GM12864 (cell line): ENCODE data around the gene ACP4.

Experiments used
- DNase-seq: peaks from one replicate; pipeline ENCODE4 v3.0.0-alpha.2; 2011; ENCODE audit warnings: low read depth
- H3K4me3 ChIP-seq: 2 replicates; pipeline ENCODE4 v1.5.1; 2011; ENCODE audit warnings: mild to moderate bottlenecking, low read depth, low read length, control low read depth
- TF ChIP-seq, protein P1 (sequence below): IDR thresholded peaks from 2 replicates; pipeline ENCODE4 v1.5.1; 2011; ENCODE audit warnings: low read depth, mild to moderate bottlenecking, moderate library complexity, low read length, control low read depth, inconsistent platforms; ENCODE audit errors: missing control alignments

Gene ACP4

DNA sequence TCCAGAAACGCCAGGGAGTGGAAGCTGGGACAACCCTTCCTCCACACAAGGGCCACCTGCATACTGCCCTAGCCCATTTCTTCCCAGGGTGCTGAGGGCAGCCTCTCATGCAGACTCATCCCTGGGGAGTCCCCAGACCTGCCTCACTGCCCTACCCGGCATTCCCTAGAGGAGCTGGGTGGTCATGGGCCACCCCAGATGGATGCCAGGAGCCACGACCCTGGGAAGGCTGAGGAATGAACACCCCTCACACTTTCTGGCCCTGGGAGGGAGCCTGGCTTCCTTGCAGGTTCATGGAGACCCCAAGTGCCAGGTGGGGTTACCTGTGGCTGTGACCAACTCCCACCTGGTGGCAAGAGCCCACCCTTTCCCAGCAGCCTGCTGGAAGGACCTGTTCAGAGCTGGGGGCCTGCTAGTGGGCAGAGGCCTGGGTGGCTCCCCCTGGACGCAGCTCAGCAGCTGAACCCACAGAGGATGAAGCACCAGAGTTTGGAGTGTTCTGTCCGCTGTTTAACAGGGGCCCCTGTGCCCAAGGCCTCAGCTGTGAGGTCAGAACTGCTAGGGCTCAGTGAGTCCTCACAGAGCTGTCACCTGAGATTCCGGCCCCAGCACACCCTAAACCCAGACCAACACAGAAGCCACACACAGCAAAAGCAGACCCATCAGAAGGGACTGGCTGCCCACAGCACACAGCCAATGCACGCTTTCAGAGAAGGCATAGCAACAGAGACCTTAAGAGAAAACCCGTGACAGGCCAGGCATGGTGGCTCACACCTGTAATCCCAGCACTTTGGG, 6.6 kb downstream of the ACP4 start:
- TF ChIP-seq, protein P1, sequence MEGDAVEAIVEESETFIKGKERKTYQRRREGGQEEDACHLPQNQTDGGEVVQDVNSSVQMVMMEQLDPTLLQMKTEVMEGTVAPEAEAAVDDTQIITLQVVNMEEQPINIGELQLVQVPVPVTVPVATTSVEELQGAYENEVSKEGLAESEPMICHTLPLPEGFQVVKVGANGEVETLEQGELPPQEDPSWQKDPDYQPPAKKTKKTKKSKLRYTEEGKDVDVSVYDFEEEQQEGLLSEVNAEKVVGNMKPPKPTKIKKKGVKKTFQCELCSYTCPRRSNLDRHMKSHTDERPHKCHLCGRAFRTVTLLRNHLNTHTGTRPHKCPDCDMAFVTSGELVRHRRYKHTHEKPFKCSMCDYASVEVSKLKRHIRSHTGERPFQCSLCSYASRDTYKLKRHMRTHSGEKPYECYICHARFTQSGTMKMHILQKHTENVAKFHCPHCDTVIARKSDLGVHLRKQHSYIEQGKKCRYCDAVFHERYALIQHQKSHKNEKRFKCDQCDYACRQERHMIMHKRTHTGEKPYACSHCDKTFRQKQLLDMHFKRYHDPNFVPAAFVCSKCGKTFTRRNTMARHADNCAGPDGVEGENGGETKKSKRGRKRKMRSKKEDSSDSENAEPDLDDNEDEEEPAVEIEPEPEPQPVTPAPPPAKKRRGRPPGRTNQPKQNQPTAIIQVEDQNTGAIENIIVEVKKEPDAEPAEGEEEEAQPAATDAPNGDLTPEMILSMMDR, result no peak
- no peak for DNase-seq
- no peak overlapping the region for H3K4me3 ChIP-seq

DNA sequence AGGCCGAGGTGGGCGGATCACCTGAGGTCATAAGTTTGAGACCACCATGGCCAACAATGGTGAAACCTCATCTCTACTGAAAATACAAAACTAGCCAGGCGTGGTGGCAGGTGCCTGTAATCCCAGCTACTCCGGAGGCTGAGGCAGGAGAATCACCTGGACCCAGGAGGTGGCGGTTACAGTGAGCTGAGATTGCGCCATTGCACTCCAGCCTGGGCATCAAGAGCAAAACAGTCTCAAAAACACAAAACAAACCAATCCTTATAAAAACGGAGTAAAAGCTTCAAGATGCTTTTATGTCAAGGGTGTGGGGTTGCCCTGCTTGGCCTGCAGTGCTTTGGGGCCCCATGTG, 7.2 kb downstream of the ACP4 start:
- TF ChIP-seq, protein P1, result no peak
- H3K4me3 ChIP-seq, result no peak overlapping the region
- DNase-seq, result no peak

DNA sequence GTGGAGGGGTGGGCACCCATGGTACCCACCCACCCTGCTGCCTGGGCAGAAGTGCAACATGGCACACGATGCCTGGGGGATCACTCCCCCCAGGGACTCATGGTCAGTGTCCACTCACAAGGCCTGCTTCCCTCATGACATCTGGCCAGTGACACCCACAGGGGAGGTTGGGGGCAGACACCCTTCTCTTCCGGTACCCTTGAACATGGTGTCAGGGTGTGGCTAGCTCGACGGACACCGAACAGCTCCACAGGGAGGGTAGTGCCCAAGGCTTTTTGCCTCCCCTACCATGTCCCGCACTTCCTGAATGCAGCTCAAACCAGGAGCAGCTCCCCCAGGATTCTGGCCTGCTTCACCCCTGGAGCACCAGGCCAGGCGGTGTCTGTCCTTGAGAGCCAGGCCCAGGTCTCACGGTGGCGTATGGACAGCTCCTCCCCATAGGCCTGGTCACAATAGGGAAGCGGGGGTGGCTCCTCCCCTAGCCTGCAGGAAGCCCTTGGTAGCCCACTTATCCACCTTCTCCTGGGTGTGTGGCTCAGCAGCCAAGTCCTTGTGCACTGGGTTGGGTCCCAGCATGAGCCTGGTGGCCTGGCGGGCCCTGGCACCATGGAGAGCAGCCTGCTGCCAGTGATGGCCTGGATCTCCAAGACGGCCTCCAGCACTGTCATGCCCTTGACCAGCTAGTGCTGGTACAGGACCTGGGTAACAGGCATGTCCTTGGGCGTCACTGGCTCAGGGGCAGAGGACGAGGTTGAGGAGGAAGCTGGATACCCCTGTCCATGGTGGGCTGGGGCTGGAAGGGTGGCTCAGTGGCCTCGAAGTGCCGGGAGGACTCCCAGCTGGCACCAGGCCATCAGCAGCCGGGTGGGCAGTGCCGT, 7.8 kb downstream of the ACP4 start:
- TF ChIP-seq, protein P1, result no peak
- DNase-seq, result no peak
- H3K4me3 ChIP-seq, result no peak overlapping the region

DNA sequence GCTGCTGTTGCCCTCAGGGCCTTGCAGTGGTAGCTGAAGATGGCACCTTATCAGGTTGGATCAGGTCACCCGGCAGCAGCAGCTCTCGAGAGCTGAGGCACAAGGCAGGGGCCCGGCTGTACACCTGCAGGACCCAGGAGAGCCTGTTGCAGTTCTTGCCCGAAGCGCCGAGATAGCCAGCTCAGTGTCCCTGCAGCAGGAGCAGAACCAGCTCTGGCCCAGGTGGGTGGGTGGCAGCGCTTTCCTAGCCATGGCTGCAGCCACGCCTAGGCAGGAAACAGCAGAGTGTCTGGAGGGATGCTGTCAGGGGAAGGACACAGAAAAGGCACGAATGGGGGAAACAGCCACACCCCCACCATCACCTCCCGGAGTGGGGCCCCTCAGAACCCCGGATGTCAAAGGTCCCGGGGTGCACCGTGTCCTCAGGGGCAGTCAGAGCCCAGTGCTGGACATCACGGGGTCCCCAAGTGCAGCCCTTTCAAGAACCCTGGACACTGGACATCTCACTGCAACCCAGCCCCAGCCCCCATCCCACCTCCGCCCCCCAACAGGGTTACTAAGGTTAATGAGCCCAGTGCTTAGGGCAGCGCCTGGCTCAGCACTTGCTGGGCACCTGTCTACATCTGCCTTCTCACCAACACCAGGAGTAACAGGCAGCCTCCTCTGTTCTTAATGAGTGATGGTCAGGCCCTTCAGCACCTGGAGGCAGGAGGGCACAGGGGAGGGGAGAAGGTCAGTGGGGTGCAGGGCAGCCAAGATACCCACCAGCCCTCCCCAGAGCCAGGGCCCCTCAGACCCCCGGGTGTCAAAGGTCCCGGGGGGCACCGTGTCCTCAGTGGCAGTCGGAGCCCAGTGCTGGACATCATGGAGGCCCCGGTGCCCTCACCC, 8.7 kb downstream of the ACP4 start:
- DNase-seq, result no peak
- TF ChIP-seq, protein P1, result no peak
- no peak overlapping the region for H3K4me3 ChIP-seq

DNA sequence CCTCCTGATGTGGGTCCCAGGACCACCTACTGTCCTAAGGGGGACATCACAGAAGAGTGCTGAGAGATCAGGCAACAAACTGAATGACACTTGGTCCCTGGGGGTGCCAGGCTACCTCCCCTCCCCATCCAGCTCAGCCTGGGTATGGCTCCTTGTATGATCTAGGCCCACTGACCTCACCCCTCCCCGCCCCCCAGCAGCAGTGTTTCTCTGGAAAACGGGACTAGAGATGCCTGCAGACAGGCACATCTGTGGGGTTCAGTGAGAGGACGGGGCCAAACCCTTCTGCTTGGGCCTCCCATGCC, 9.3 kb downstream of the ACP4 start:
- no peak overlapping the region for H3K4me3 ChIP-seq
- TF ChIP-seq, protein P1, result no peak
- DNase-seq, result no peak

DNA sequence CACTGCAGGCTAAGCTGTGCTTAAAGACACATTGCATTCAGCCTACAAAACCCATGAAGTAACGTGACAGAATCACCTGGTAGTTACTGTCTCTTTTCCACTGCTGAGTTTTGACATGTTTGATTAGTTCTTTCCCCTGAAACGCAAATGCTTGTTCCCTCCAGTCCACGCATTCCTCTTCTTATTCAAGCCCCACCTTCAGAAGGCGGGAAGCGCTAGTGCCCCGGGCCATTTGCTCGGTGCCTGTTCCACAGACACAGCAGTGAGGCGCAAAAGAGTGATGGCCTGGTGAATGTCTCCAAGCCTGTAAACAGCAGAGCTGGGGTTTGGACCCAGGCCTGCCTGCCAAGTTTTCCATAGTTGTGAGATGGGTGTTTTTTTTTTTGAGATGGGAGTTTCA, 10.9 kb downstream of the ACP4 start:
- H3K4me3 ChIP-seq, result no peak overlapping the region
- no peak for DNase-seq
- TF ChIP-seq, protein P1, result no peak
